Endothelial cell of umbilical vein (primary cell): ENCODE measurements around the gene RABL3.
"Not testable (repeated sequence)": the region's sequence is repeated elsewhere in the genome, so short reads cannot be mapped to it uniquely, and the experiment has no call there.

Source experiments
- CTCF ChIP-seq, 2 donors: IDR thresholded peaks; 1 replicate in 1 of 2; 2 replicates in 1 of 2; pipeline ENCODE4 v1.5.1; 2011; ENCODE audit warnings: low read length in 2 of 2, mild to moderate bottlenecking in 2 of 2, moderate library complexity in 2 of 2, control low read depth in 1 of 2, inconsistent platforms in 1 of 2, low read depth in 1 of 2; ENCODE audit not compliant: insufficient read depth in 1 of 2; ENCODE audit errors: extremely low read depth in 1 of 2
- EZH2 ChIP-seq: IDR thresholded peaks from 2 replicates; pipeline ENCODE4 v1.6.1; 2012; ENCODE audit warnings: borderline replicate concordance, low read depth, mild to moderate bottlenecking, moderate library complexity, low read length, inconsistent platforms; ENCODE audit not compliant: severe bottlenecking
- POLR2A ChIP-seq: IDR thresholded peaks from 2 replicates; pipeline ENCODE4 v1.6.1; 2012; ENCODE audit warnings: low read depth, mild to moderate bottlenecking, control low read depth, low read length

DNA sequence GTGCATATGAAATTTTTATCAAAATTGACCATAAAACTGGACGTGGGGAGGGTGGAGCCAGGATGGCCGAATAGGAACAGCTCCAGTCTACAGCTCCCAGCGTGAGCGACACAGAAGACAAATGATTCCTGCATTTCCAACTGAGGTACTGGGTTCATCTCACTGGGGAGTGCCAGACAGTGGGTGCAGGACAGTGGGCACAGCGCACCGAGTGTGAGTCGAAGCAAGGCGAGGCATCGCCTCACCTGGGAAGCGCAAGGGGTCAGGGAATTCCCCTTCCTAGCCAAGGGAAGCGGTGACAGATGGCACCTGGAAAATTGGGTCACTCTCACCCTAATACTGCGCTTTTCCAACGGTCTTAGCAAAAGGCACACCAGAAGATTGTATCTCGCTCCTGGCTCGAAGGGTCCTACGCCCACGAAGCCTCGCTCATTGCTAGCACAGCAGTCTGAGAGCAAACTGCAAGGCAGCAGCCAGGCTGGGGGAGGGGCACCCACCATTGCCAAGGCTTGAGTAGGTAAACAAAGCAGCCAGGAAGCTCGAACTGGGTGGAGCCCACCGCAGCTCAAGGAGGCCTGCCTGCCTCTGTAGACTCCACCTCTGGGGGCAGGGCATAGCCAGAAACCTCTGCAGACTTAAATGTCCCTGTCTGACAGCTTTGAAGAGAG is 23.0 kb downstream of the RABL3 start:
- not testable (repeated sequence) for TF ChIP-seq EZH2; CTCF (IDR thresholded peaks at IDR 0.05; ENCODE audit: extremely low read depth in 1 of 2, insufficient read depth in 1 of 2, low read depth in 1 of 2, low read length in 2 of 2); POLR2A
